Activated naive CD8-positive, alpha-beta T cell (primary cell): Measurements from ENCODE around the gene PITPNM3.
"Not testable (repeated sequence)": the region's sequence is repeated elsewhere in the genome, so short reads cannot be mapped to it uniquely, and the experiment has no call there.

ENCODE experiments used
- H3K27ac Mint-ChIP-seq: one replicate; pipeline ENCODE4 v1.8.0; 2021; ENCODE audit warnings: mixed read lengths
- H3K27me3 Mint-ChIP-seq: one replicate; pipeline ENCODE4 v1.8.0; 2021; ENCODE audit warnings: mixed read lengths
- H3K36me3 Mint-ChIP-seq: one replicate; pipeline ENCODE4 v1.8.0; 2021; ENCODE audit warnings: mixed read lengths
- H3K4me1 Mint-ChIP-seq: one replicate; pipeline ENCODE4 v1.8.0; 2021; ENCODE audit warnings: low read depth, mixed read lengths
- H3K4me3 Mint-ChIP-seq: one replicate; pipeline ENCODE4 v1.8.0; 2021; ENCODE audit warnings: mild to moderate bottlenecking, mixed read lengths
- H3K9me3 Mint-ChIP-seq: one replicate; pipeline ENCODE4 v1.8.0; 2021; ENCODE audit warnings: low read depth, mixed read lengths

The PITPNM3 gene

DNA sequence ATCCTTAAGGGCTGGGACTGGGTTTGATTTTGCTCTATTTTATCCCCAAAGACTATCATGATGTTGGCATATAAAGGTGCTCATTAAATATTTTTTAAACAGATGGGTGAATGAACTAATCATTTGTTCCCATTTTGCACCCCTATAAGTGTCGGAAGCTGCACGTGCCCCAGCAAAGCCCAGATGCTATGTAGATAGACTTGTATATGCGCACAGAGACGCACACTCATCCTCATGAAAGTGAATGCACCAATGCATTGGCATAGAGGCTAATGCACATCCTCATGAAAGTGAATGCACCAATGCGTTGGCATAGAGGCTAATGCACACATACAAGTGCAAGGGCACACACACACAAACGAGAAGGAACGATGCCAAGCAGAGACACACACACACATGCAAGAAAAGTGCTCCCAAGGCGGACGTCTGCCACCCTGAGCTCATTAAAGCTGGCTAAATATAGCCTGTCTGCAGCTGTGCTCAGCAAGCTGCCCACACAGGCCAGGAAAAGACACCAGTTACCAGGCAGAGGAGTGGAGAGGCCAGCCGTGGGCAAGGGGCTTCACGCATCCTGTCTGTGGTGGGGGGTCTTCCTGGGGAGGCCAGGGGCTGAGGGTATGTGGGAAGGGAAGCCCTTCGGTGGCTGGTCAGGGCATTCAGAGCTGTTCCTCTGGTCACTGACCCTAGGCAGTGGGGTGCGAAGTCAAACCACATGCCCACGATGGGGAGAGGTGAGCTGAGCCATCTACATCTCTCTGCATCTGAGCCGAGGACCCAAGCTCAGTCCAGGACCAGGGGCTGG is 59.5 kb downstream of the PITPNM3 start:
- Mint-ChIP-seq H3K27ac (no peak overlapping the region), H3K4me3 (no peak overlapping the region), H3K36me3 (peaks cover 2% of the 10 kb centered on the region), H3K27me3 (no peaks in the 10 kb centered on the region), H3K4me1 (peaks cover 16% of the 10 kb centered on the region), H3K9me3 (no peaks in the 10 kb centered on the region)

DNA sequence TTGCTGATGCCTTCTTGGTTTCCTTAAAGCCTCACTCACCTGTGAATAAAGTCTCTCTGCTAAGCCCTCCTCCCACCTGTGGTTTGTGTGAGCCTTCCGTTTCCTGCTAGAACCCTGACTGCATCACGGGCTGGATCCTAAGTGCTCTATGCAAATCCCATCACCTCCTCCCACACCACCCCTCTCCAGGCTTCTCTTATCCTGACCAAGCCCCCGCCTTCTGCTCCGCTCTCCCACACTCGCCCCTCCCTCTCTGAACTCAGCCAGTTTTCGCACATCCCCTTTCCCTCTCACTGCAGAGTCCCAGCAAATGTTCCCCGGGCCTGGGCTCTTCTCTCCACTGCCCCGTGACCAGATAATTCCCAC is 60.3 kb downstream of the PITPNM3 start:
- no peak overlapping the region for H3K27ac Mint-ChIP-seq
- H3K36me3 Mint-ChIP-seq = peaks cover 2% of the 10 kb centered on the region
- no peaks in the 10 kb centered on the region for H3K27me3 Mint-ChIP-seq
- H3K9me3 Mint-ChIP-seq = no peaks in the 10 kb centered on the region
- peak overlapping the region; percentile 34 for H3K4me3 Mint-ChIP-seq
- peaks cover 16% of the 10 kb centered on the region for H3K4me1 Mint-ChIP-seq

DNA sequence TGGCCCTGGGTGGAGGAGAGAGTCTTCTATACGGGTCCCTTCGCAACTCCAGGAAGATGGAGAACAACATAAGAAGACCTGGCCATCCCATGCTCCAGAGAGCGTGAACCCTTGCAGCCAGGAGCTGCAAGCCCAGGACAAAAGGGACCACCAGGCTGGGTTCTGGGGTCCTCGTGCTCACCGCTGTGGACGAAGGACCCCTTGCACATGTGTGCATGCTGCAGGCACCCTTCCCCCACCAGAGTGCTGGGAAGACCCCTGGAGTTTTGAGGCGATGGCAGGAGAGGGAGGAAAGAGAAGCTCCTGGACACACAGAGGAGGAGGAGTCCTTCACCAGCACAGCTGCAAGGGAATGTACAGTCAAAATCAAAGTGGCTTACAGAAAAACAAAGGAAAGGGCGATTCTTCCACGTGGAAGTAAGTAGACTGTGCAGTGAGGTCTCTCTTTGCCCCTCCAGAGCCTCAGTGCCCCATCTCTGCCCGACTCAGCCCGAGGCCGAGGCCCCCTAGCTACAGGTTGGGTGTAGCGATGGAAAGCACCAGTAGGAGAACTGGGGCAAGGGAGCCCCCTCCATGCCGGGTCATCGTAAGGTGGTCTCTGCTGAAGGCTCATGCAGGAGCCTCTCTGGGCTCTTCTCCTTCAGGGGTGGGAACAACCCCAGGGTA is 60.8 kb downstream of the PITPNM3 start:
- no peaks in the 10 kb centered on the region for H3K9me3 Mint-ChIP-seq
- H3K36me3 Mint-ChIP-seq = peaks cover 2% of the 10 kb centered on the region
- peaks cover 16% of the 10 kb centered on the region for H3K4me1 Mint-ChIP-seq
- H3K27ac Mint-ChIP-seq = no peak overlapping the region
- H3K4me3 Mint-ChIP-seq = peak overlapping the region; percentile 34
- H3K27me3 Mint-ChIP-seq = no peaks in the 10 kb centered on the region

DNA sequence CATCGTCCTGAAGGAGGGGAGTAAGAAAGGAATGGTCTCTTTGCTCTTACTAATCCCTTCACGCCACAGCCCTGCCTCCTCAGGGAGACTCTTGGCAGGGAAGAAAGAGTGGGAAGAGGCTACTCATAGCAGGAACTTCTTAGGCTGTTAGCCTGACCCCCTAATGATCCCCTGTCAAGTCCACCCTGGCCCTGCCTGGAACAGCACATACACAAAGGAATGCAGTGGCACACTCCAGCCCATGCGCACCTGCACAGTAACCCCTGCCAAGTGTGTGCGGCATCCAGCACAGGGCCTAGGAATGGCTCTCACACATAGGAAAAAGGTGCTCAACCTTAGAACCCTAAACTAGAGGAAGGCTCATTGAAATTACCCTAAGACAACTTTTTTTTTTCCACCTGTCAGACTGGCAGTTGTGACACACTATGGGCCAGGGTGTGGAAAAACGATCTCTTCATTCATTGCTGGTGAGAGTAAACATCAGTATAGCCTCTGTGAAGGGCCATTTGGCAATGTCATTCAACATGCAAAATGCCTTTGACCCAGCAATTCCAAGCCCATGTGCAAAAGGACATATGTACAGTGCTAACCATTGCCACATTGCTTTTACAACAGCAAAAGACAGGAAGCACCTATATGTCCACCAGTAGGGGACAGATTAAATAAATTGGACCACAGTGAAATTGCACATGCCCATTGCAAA is 62.0 kb downstream of the PITPNM3 start:
- no peaks in the 10 kb centered on the region for H3K27me3 Mint-ChIP-seq

DNA sequence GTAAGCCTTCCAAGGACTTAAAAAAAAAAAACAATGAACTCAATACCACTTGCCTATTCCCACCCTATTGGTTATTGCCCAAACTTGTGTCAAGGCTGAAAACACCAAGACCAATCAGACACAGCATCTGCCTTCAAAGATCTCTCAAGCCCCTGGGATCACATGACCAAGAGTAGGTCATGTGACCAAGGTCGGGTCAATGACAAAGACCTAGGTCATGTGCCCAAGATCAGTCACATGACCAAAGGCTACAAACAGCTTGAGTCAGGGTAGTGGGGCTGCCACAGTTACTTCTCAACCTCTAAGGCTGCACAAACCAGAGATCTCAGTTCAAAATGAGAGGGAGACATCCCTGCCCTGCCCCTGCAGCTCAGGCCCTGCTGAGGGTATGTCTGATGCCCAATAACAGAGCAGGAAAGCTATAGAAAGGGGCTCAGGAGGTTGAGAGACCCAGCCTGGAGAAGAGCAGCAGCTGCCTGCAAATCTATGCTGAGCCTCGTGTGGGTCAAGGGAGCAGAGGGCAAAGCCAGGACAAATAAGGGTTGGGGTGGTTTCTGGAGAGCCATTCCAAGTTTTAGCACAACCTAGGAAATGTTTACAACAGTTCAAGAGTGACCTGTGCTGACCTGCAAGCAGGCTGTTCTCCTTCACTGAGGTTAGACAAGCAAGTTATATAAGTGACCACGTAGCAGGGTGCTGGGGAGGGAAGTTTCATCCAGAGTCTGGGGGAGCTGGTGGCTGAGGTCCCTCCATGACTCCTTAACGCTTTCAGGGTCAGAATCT is 63.3 kb downstream of the PITPNM3 start:
- no peaks in the 10 kb centered on the region for H3K27me3 Mint-ChIP-seq
- H3K9me3 Mint-ChIP-seq = no peaks in the 10 kb centered on the region
- peaks cover 16% of the 10 kb centered on the region for H3K4me1 Mint-ChIP-seq
- H3K27ac Mint-ChIP-seq = no peak overlapping the region
- H3K4me3 Mint-ChIP-seq = no peak overlapping the region
- peaks cover 2% of the 10 kb centered on the region for H3K36me3 Mint-ChIP-seq

More for the DNA sequence above, 62.0 kb downstream of the PITPNM3 start:
- Mint-ChIP-seq H3K27ac (no peak overlapping the region), H3K9me3 (no peaks in the 10 kb centered on the region), H3K4me1 (peaks cover 16% of the 10 kb centered on the region), H3K36me3 (peaks cover 2% of the 10 kb centered on the region), H3K4me3 (no peak overlapping the region)

DNA sequence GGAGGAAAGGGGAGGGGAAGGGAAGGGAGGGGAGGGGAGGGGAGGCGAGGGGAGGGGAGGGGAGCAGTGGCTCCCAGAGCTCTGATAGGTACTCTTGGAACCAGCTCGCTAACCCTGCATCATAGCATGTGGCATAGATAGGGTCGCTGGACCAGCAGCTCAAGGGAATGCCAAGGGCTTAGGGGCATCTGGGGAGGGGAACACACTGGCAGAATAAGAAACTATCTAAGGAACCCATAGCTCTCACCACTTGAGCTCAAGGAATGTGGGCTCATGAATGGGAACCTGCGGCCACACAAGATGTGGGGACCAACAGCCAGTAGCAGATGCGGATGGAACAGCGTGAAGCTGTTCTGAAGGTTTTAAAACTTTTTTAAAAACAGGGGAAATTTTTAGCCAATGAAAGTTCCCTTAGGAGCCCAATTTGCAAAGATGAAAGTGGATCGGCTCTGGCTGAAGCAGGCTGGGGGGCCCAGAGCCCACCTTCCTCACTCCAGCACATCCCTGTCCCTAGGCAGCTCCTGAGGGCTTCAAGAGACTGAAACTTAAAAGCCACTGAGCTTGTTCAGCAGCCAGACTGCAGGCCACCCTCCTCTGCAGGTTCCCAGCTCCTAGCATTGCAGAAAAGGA is 65.2 kb downstream of the PITPNM3 start:
- no peaks in the 10 kb centered on the region for H3K27me3 Mint-ChIP-seq

DNA sequence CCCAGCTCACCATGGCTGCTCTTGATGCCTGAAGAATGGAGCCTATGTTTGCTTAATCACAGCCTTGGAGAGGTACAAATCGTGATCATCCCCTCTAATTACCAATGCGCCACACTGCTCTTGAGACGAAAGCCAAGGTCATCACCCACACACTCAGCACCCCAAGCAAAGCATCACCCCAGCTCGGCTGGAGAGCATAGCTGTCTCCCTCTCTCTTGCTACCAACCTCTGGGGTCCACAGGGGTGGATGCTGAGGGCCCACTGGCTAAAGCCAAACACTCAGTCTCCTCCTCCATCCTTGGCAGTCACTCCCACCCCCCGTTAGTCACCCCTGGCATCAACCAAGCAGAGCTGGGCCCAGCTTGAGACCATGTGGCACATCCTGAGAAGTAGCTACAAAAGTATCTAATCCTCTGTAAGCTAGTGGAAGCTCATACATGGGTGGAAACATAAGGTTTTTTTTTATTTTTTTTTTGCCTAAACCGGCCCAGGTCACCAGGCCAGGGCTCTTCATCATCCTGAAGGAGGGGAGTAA is 67.3 kb downstream of the PITPNM3 start:
- no peaks in the 10 kb centered on the region for H3K27me3 Mint-ChIP-seq
- no peak overlapping the region for H3K4me3 Mint-ChIP-seq
- no peak overlapping the region for H3K27ac Mint-ChIP-seq
- no peaks in the 10 kb centered on the region for H3K9me3 Mint-ChIP-seq
- H3K36me3 Mint-ChIP-seq = peaks cover 2% of the 10 kb centered on the region
- no peaks in the 10 kb centered on the region for H3K4me1 Mint-ChIP-seq

More for the DNA sequence above, 65.2 kb downstream of the PITPNM3 start:
- Mint-ChIP-seq H3K9me3 (no peaks in the 10 kb centered on the region), H3K27ac (no peak overlapping the region), H3K4me1 (peaks cover 10% of the 10 kb centered on the region), H3K4me3 (no peak overlapping the region), H3K36me3 (peaks cover 2% of the 10 kb centered on the region)

DNA sequence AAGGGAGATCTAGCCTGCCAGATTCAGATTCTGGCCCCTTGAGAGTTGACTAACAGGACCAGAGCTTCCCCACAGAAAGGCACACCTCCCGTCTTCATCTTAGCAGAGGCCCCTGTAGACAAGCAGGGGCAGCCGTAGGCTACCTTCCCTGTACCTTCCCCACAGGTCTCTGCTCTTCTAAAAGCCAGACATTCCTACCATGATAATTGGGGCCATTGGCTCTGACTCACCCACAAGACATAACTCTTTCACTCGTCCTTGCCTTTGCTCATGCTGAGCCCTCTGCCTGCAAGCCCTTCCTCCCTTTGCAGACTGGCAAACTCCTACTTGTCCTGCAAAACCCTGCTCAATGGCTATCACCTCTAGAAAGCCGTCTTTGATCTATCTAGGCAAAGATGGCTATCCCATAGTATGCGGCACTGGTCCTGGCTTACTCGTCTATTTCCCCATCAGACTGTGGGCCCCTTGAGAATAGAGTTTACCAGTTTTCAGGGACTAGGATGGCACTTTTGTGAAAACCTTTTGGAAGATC is 68.3 kb downstream of the PITPNM3 start:
- Mint-ChIP-seq H3K27me3 (no peaks in the 10 kb centered on the region), H3K4me1 (no peaks in the 10 kb centered on the region), H3K9me3 (no peaks in the 10 kb centered on the region), H3K27ac (no peak overlapping the region), H3K36me3 (peaks cover 2% of the 10 kb centered on the region), H3K4me3 (no peak overlapping the region)

DNA sequence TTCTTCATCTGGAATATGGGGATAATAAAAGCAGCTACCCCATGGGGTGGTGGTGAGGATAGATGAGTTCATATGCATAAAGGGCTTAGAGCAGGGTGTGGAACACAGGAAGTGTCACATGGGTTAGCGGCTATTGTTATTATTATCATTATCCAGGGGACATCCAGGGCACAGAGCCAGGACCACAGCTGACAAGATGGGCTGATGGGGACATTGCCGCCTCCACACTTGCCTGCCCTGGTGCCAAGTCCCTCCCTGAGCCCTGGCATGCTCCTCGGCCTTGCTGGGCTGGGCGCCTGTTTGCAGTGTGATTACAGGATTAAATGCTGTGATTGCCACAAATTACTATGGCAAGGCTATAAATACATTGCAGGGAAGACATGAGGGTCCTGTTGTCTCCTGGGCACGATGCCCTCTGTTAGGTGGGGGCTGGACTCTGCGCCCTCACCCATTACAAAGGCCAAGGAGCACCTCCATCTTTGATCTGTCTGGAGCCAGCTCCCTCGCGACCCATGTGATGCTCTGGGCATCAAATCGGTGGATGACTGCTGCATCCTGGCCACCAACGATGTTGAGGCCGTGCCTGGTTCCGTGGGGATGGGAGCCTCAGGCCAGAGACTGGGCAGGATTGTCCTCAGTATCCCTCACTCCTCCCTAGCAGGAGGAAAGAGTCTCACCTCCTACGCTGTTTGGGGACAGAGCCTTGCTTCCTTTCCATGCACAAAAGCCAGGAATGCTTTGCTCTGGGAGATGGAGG is 68.9 kb downstream of the PITPNM3 start:
- Mint-ChIP-seq H3K4me3 (no peak overlapping the region), H3K27ac (no peak overlapping the region), H3K27me3 (no peaks in the 10 kb centered on the region), H3K9me3 (no peaks in the 10 kb centered on the region), H3K36me3 (no peaks in the 10 kb centered on the region), H3K4me1 (no peaks in the 10 kb centered on the region)

DNA sequence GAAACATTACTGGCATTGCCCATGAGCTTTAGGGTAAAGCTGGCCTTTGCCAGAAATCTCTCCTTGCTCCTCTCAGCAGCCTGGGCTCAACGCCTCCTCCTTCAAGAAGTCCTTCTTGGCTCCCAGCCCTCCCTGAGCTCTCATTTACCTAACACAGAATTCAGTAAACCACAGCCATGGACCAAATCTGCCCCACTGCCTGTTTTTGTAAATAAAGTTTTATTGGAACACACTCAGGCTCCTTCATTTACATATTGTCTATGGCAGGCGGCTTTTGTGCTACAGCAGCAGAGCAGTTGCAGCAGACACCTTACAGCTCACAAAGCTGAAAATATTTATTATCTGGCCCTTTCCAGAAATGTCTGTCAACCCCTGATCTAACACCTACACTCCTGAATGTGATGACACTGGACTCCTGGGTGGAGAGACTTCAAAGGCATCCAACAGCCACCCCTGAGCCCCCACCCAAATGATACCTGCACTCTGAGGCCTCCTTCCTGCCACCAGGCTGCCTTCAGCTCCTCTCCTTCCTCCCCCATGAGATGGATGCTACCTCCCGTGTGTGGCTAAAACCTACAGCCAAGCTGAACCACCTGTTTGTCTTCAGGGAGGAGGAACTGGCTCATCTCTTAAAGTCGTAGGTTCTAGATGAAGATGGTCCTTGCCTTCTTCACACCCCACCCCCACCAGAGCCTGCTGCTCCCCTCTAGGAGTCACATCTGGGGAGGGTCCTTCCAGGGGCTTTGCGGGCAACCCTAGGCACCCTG is 70.5 kb downstream of the PITPNM3 start:
- Mint-ChIP-seq H3K27me3 (no peaks in the 10 kb centered on the region), H3K4me1 (no peaks in the 10 kb centered on the region), H3K9me3 (no peaks in the 10 kb centered on the region), H3K27ac (no peak overlapping the region), H3K36me3 (no peaks in the 10 kb centered on the region), H3K4me3 (no peak overlapping the region)

DNA sequence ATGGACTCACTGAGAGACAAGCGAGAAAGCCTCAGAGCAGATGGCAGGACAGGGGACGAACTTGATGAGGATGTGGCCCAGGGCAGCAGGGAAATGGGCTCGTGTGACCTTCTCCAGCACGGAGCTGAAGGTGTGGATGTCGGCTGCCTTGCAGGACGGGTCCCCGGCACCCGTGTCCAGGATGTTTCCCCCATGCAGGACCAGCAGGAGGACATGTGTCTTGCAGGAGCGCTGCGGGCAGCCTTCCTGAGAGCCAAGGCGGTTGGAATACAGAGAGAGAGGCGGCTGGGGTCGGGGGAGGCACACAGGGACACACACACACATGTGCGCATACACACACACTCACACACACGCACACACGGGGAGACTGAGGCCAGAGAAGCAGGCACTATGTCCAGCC is 72.8 kb downstream of the PITPNM3 start:
- H3K27ac Mint-ChIP-seq = no peak overlapping the region
- no peaks in the 10 kb centered on the region for H3K4me1 Mint-ChIP-seq
- no peaks in the 10 kb centered on the region for H3K27me3 Mint-ChIP-seq
- H3K4me3 Mint-ChIP-seq = no peak overlapping the region
- no peaks in the 10 kb centered on the region for H3K9me3 Mint-ChIP-seq
- no peaks in the 10 kb centered on the region for H3K36me3 Mint-ChIP-seq

DNA sequence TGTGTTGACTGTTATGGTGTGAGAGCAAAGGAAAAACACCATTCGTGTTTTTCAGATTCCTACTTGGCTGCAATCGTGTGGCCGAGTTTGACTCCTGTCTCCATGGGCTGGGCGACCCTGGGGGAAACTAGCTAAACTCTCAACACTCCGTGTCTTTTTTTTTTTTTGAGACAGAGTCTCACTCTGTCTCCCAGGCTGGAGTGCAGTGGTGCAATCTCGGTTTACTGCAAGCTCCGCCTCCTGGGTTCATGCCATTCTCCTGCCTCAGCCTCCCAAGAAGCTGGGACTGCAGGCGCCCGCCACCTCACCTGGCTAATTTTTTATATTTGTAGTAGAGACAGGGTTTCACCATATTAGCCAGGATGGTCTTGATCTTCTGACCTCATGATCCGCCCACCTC is 73.6 kb downstream of the PITPNM3 start:
- H3K4me1 Mint-ChIP-seq, H3K9me3 Mint-ChIP-seq, H3K27ac Mint-ChIP-seq, H3K27me3 Mint-ChIP-seq, H3K36me3 Mint-ChIP-seq, H3K4me3 Mint-ChIP-seq: not testable (repeated sequence)

DNA sequence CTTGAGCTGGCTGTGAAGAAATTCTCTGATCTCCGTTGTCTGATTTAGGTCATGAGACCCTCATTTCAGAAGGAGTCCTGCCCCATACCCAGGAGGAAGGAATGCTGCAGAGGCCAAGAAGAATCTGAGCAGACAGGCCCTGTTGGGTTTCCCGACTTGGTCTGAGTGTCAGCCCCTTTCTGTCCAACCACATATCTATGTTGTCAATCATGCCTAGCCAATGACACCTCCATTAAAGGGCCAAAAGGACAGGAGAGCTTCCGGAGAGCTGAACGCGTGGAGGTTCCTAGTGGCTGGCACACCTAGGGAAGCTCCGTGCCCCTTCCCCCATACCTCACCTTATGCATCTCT is 74.3 kb downstream of the PITPNM3 start:
- H3K27me3 Mint-ChIP-seq = no peaks in the 10 kb centered on the region
- no peak overlapping the region for H3K27ac Mint-ChIP-seq
- H3K4me3 Mint-ChIP-seq = no peak overlapping the region
- no peaks in the 10 kb centered on the region for H3K9me3 Mint-ChIP-seq
- H3K4me1 Mint-ChIP-seq = no peaks in the 10 kb centered on the region
- H3K36me3 Mint-ChIP-seq = no peaks in the 10 kb centered on the region
